Measurements from ENCODE around the gene PHKB. TPM values are rescaled to one million over a fixed set of nuclear protein-coding genes. Genes with fewer than 3 reads are reported as not detected.
A peak's percentile ranks its signal among the peaks of the same experiment; 100 is the strongest.

Gene PHKB
- total RNA-seq, 1 experiment from 2014 or later, result 87.4 TPM

DNA sequence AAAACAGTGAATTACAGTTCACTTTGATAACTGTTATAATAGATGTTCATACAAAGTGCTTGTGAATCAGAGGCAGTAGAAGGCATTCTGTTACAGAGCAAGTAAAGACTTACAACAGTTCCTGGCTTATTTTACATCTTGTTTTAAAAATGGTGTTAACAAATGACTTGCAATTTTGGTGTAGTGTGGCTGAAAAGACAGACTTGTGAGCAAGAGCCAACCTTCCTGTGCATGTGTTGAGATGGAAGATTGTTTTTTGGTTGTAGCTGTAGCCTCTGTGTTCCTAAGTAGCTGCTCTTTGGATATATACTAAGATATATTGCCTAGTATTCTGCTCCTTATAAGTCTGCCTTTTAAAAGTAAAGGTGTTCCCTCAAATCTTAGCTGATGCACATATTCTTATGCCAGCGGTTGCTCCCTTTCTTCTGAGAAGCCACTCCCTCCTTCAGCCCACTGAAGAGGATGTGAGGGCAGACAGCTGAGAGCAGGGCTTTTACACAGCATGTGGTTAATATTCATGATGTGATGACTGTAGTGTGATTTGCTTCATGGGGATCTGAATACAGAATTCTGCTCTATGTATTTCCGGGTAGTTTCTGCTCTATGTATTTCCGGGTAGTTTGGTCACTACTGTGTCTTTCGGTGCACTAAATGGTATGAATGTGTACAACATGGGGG lies 182.3 kb downstream of the PHKB start:
- Histone ChIP-seq H3K9me3 (ENCODE audit: low read length) (no peaks in the 10 kb centered on the region), H3K27ac (ENCODE audit: low read length) (no peak overlapping the region), H3K4me3 (ENCODE audit: low read length) (no peak overlapping the region), H3K4me1 (ENCODE audit: low read length) (no peaks in the 10 kb centered on the region), H2AFZ (ENCODE audit: low read length) (no peak overlapping the region), H3K36me3 (ENCODE audit: insufficient read depth, low read length) (0 out of 2 replicates have a peak, but pooled peaks cover 3% of the 10 kb centered on the region), H3K9ac (ENCODE audit: low read length) (no peak overlapping the region), H4K20me1 (ENCODE audit: insufficient read depth, low read depth, low read length) (no peaks in the 10 kb centered on the region), H3K27me3 (ENCODE audit: low read length) (no peaks in the 10 kb centered on the region), H3K9me2 (replicated peaks; ENCODE audit: insufficient read depth, low read length) (no peaks in the 10 kb centered on the region), H3K4me2 (ENCODE audit: low read depth, low read length, poor library complexity, severe bottlenecking) (no peak overlapping the region), H3K79me2 (ENCODE audit: low read length) (no peaks in the 10 kb centered on the region)
- DNase-seq, result no peak

DNA sequence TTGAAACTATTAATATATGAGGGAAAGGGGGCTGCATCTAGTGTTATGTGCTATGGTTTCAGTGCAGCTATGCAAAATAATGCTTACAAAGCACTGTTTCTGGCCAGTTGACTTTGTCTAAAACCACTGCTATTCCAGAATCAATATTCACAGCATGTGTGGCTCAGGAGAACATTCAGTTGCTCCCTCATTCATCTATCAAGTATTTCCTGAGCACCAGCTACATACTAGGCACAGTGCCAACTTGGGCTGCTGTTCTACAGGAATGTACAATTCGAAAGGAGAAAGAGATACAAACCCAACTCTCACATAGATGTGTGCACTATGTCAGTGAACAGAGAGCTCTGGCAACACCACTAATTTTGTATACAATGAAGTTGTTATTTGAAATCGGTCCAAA lies 183.0 kb downstream of the PHKB start:
- Histone ChIP-seq H3K27me3 (ENCODE audit: low read length) (no peaks in the 10 kb centered on the region), H3K36me3 (ENCODE audit: insufficient read depth, low read length) (0 out of 2 replicates have a peak, but pooled peaks cover 5% of the 10 kb centered on the region), H4K20me1 (ENCODE audit: insufficient read depth, low read depth, low read length) (no peaks in the 10 kb centered on the region), H3K4me1 (ENCODE audit: low read length) (no peaks in the 10 kb centered on the region), H3K9ac (ENCODE audit: low read length) (no peak overlapping the region), H3K4me3 (ENCODE audit: low read length) (no peak overlapping the region), H2AFZ (ENCODE audit: low read length) (no peak overlapping the region), H3K9me3 (ENCODE audit: low read length) (no peaks in the 10 kb centered on the region), H3K9me2 (replicated peaks; ENCODE audit: insufficient read depth, low read length) (no peaks in the 10 kb centered on the region), H3K27ac (ENCODE audit: low read length) (no peak overlapping the region), H3K4me2 (ENCODE audit: low read depth, low read length, poor library complexity, severe bottlenecking) (no peak overlapping the region), H3K79me2 (ENCODE audit: low read length) (no peaks in the 10 kb centered on the region)
- DNase-seq, result no peak

DNA sequence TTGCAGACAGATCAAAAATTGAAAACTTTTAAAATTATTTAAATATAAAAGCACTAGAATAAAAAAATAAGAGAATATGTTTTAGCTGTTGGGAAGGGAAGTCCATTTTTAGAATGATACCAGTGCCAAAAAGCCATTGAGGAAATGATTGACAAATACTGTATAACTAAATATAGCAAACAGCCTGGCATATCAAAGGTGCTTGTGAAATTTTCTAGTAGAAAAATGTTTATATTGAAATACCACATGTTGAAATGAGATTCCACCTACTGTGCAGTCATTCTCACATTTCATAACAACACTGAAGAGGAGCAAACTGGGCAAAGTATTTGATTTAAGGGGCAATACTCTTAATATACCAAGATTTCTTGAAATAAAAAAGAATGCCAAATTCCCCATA lies 183.5 kb downstream of the PHKB start:
- H3K9me2 ChIP-seq (replicated peaks; ENCODE audit: insufficient read depth, low read length), result no peaks in the 10 kb centered on the region
- H3K4me1 ChIP-seq (ENCODE audit: low read length), result no peaks in the 10 kb centered on the region
- H3K79me2 ChIP-seq (ENCODE audit: low read length), result no peaks in the 10 kb centered on the region
- no peak overlapping the region for H3K27ac ChIP-seq (ENCODE audit: low read length)
- no peaks in the 10 kb centered on the region for H3K9me3 ChIP-seq (ENCODE audit: low read length)
- no peak overlapping the region for H3K4me3 ChIP-seq (ENCODE audit: low read length)
- 0 out of 2 replicates have a peak, but pooled peaks cover 5% of the 10 kb centered on the region for H3K36me3 ChIP-seq (ENCODE audit: insufficient read depth, low read length)
- no peaks in the 10 kb centered on the region for H3K27me3 ChIP-seq (ENCODE audit: low read length)
- no peak overlapping the region for H2AFZ ChIP-seq (ENCODE audit: low read length)
- no peaks in the 10 kb centered on the region for H4K20me1 ChIP-seq (ENCODE audit: insufficient read depth, low read depth, low read length)
- DNase-seq, result no peak
- H3K4me2 ChIP-seq (ENCODE audit: low read depth, low read length, poor library complexity, severe bottlenecking), result no peak overlapping the region
- no peak overlapping the region for H3K9ac ChIP-seq (ENCODE audit: low read length)

DNA sequence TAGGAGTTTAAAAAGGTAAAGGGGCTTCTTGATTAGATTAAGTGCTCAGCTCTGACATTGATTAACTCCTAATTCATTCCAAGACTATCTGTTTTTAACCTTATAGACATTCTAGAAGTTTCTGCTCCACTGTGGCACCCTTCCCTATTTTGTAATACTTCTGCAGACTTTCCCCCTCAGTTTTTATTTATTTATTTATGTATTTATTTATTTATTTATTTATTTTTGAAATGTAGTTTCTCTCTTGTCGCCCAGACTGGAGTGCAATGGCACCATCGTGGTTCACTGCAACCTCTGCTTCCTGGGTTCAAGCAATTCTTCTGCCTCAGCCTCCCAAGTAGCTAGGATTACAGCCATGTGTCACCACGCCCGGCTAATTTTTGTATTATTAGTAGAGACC lies 185.8 kb downstream of the PHKB start:
- Histone ChIP-seq H3K9me3 (ENCODE audit: low read length) (no peaks in the 10 kb centered on the region), H4K20me1 (ENCODE audit: insufficient read depth, low read depth, low read length) (no peaks in the 10 kb centered on the region), H3K4me1 (ENCODE audit: low read length) (no peaks in the 10 kb centered on the region), H2AFZ (ENCODE audit: low read length) (no peak overlapping the region), H3K4me3 (ENCODE audit: low read length) (no peak overlapping the region), H3K27me3 (ENCODE audit: low read length) (no peaks in the 10 kb centered on the region), H3K79me2 (ENCODE audit: low read length) (no peaks in the 10 kb centered on the region), H3K27ac (ENCODE audit: low read length) (no peak overlapping the region), H3K9ac (ENCODE audit: low read length) (no peak overlapping the region), H3K4me2 (ENCODE audit: low read depth, low read length, poor library complexity, severe bottlenecking) (no peak overlapping the region), H3K9me2 (replicated peaks; ENCODE audit: insufficient read depth, low read length) (no peaks in the 10 kb centered on the region), H3K36me3 (ENCODE audit: insufficient read depth, low read length) (0 out of 2 replicates have a peak, but pooled peaks cover 5% of the 10 kb centered on the region)
- no peak for DNase-seq

DNA sequence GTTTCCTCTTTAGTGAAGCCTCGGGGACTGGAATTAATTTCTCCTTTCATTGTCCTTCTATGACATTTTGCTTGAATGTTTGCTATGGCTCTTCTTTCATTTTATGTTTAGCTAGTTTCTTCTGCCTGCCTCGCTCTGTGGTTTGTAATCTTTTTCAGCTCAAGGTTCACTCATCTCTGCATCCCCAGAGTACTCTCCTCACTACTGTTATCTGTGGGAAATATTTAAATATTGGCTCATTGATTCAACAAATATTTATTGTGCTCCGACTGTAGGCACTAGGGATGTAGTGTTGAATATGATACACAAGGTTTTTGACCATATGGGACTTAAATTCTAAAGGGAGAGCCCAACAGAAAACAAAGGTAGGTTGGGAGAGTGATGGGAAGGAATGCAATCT lies 195.9 kb downstream of the PHKB start:
- Histone ChIP-seq H4K20me1 (ENCODE audit: insufficient read depth, low read depth, low read length) (no peaks in the 10 kb centered on the region), H3K9me2 (replicated peaks; ENCODE audit: insufficient read depth, low read length) (no peaks in the 10 kb centered on the region), H2AFZ (ENCODE audit: low read length) (no peak overlapping the region), H3K4me1 (ENCODE audit: low read length) (no peaks in the 10 kb centered on the region), H3K79me2 (ENCODE audit: low read length) (no peaks in the 10 kb centered on the region), H3K9me3 (ENCODE audit: low read length) (no peaks in the 10 kb centered on the region), H3K9ac (ENCODE audit: low read length) (no peak overlapping the region), H3K4me2 (ENCODE audit: low read depth, low read length, poor library complexity, severe bottlenecking) (no peak overlapping the region), H3K27me3 (ENCODE audit: low read length) (no peaks in the 10 kb centered on the region), H3K4me3 (ENCODE audit: low read length) (no peak overlapping the region), H3K36me3 (ENCODE audit: insufficient read depth, low read length) (peaks cover 10% of the 10 kb centered on the region), H3K27ac (ENCODE audit: low read length) (no peak overlapping the region)
- DNase-seq, result no peak

DNA sequence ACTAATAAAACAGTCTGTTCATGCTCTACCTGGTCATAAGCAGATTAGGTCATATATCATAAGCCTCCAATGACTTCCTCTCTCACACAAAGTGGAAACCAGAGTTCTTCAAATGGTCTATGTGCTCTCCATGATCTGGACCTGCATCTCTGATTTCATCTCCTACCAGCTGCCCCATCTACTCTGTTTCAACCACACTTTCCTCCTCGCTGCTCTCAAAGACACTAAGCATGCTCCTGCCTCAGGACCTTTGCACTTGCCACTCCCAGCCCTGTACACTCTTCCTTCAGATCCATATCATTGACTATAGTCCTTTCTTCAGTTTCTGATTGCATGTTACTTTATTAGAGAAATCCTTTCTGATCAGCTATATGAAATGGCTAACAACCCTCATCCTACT lies 196.8 kb downstream of the PHKB start:
- Histone ChIP-seq H3K4me2 (ENCODE audit: low read depth, low read length, poor library complexity, severe bottlenecking) (no peak overlapping the region), H3K9me3 (ENCODE audit: low read length) (no peaks in the 10 kb centered on the region), H3K4me3 (ENCODE audit: low read length) (no peak overlapping the region), H3K27ac (ENCODE audit: low read length) (no peak overlapping the region), H2AFZ (ENCODE audit: low read length) (no peak overlapping the region), H3K79me2 (ENCODE audit: low read length) (no peaks in the 10 kb centered on the region), H4K20me1 (ENCODE audit: insufficient read depth, low read depth, low read length) (no peaks in the 10 kb centered on the region), H3K9ac (ENCODE audit: low read length) (no peak overlapping the region), H3K9me2 (replicated peaks; ENCODE audit: insufficient read depth, low read length) (no peaks in the 10 kb centered on the region), H3K36me3 (ENCODE audit: insufficient read depth, low read length) (peaks cover 10% of the 10 kb centered on the region), H3K4me1 (ENCODE audit: low read length) (no peaks in the 10 kb centered on the region), H3K27me3 (ENCODE audit: low read length) (no peaks in the 10 kb centered on the region)
- DNase-seq, result no peak

DNA sequence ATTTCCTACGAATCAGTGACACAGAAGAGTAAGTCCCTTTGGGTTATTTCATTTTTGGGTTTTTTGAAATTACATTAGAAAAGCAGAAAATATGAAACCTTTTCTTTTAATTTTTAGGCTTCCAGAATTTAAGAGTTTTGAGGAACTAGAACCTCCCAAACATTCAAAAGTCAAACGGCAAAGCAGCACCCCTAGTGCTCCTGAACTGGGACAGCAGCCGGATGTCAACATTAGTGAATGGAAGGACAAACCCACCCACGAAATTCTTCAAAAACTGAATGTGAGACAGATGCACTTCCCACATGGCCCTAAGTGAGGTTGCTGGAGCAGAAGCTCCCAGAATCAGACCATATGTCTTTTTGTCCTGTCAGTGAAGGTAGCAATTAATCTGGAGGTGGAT lies 199.4 kb downstream of the PHKB start:
- Histone ChIP-seq H3K9me2 (replicated peaks; ENCODE audit: insufficient read depth, low read length) (no peaks in the 10 kb centered on the region), H3K4me2 (ENCODE audit: low read depth, low read length, poor library complexity, severe bottlenecking) (no peak overlapping the region), H3K9me3 (ENCODE audit: low read length) (no peaks in the 10 kb centered on the region)

DNA sequence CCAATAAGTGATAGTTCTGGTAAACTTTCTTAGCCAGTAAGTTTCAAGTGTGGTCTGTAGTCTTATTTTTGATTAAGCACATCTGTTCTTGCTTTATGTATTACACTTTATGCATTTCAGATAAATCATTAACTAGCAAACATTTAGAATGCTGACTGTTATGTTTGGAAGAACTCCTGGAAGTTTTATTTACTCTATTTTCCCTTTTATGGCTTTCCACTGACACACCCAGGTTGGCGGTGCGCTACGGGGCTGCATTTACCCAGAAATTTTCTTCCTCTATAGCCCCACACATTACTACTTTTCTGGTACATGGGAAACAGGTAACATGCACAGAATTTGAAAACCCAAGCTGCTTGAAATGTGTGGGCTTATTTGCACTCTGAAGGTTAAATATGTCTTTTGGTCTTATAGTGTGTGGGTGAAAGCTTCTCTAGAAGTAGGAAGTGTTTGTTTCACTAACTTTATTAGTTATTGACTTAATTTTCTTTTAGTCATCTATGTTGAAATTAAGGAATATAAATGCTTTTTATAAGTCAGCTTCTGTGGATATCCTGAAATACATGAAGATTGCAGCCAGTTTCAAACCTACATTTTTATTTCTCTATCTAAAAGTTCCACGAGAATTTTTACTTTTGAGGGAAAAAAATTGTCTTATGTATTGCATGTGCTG lies 203.7 kb downstream of the PHKB start:
- Histone ChIP-seq H3K79me2 (ENCODE audit: low read length) (no peaks in the 10 kb centered on the region), H3K9me2 (replicated peaks; ENCODE audit: insufficient read depth, low read length) (no peaks in the 10 kb centered on the region), H3K27me3 (ENCODE audit: low read length) (no peaks in the 10 kb centered on the region), H3K36me3 (ENCODE audit: insufficient read depth, low read length) (peaks cover 7% of the 10 kb centered on the region), H3K4me2 (ENCODE audit: low read depth, low read length, poor library complexity, severe bottlenecking) (no peak overlapping the region), H3K27ac (ENCODE audit: low read length) (no peak overlapping the region), H3K9ac (ENCODE audit: low read length) (no peak overlapping the region), H4K20me1 (ENCODE audit: insufficient read depth, low read depth, low read length) (no peaks in the 10 kb centered on the region), H3K4me3 (ENCODE audit: low read length) (no peak overlapping the region), H2AFZ (ENCODE audit: low read length) (no peak overlapping the region), H3K9me3 (ENCODE audit: low read length) (no peaks in the 10 kb centered on the region), H3K4me1 (ENCODE audit: low read length) (peaks cover 12% of the 10 kb centered on the region)
- DNase-seq, result no peak

More for the DNA sequence above, 199.4 kb downstream of the PHKB start:
- Histone ChIP-seq H4K20me1 (ENCODE audit: insufficient read depth, low read depth, low read length) (no peaks in the 10 kb centered on the region), H3K9ac (ENCODE audit: low read length) (no peak overlapping the region), H3K36me3 (ENCODE audit: insufficient read depth, low read length) (peaks cover 10% of the 10 kb centered on the region), H3K79me2 (ENCODE audit: low read length) (no peaks in the 10 kb centered on the region), H3K4me3 (ENCODE audit: low read length) (no peak overlapping the region), H3K27ac (ENCODE audit: low read length) (no peak overlapping the region), H3K4me1 (ENCODE audit: low read length) (peaks cover 12% of the 10 kb centered on the region), H3K27me3 (ENCODE audit: low read length) (no peaks in the 10 kb centered on the region), H2AFZ (ENCODE audit: low read length) (no peak overlapping the region)
- DNase-seq, result peak; percentile 51

All from Karpas-422 (cell line).